HCT116 (cell line): ENCODE data around the gene DGCR6.
"Not testable (repeated sequence)": the region's sequence is repeated elsewhere in the genome, so short reads cannot be mapped to it uniquely, and the experiment has no call there.

Source experiments
- CTCF ChIP-seq, 3 experiments: fragments of 200-600 bp in 1 of 3; sonication (generic) in 1 of 3; IDR thresholded peaks in 2 of 3; conservative IDR thresholded peaks in 1 of 3; 2 replicates each; pipeline ENCODE4 v1.5.1; 2012 to 2017; ENCODE audit warnings: low read depth in 2 of 3, low read length in 2 of 3, antibody characterized with exemption in 1 of 3, borderline replicate concordance in 1 of 3, control low read depth in 1 of 3, mild to moderate bottlenecking in 1 of 3, mixed read lengths in 1 of 3, mixed run types in 1 of 3, moderate library complexity in 1 of 3; ENCODE audit not compliant: insufficient read depth in 1 of 3
- EGR1 ChIP-seq: IDR thresholded peaks from 2 replicates; pipeline ENCODE4 v1.6.1; 2012; ENCODE audit warnings: low read depth
- ELF1 ChIP-seq: IDR thresholded peaks from 2 replicates; pipeline ENCODE4 v1.6.1; 2012; ENCODE audit warnings: low read depth, borderline replicate concordance
- EZH2 ChIP-seq: fragments of 200-600 bp; sonication (generic); IDR thresholded peaks from 2 replicates; pipeline ENCODE4 v1.6.1; 2017; ENCODE audit warnings: antibody characterized with exemption, mixed run types
- JUND ChIP-seq: IDR thresholded peaks from 2 replicates; pipeline ENCODE4 v1.6.1; 2012
- MAX ChIP-seq: IDR thresholded peaks from 2 replicates; pipeline ENCODE4 v1.6.1; 2012
- POLR2A ChIP-seq: IDR thresholded peaks from 2 replicates; pipeline ENCODE4 v1.7.0; 2011; ENCODE audit warnings: borderline replicate concordance; ENCODE audit not compliant: insufficient read depth, insufficient read length; ENCODE audit errors: extremely low read depth
- POLR2AphosphoS5 ChIP-seq: IDR thresholded peaks from 2 replicates; pipeline ENCODE4 v1.6.1; 2011; ENCODE audit warnings: mild to moderate bottlenecking, low read depth, low read length, moderate library complexity
- RAD21 ChIP-seq: IDR thresholded peaks from 2 replicates; pipeline ENCODE4 v1.6.1; 2012; ENCODE audit warnings: low read depth, mild to moderate bottlenecking
- SP1 ChIP-seq: IDR thresholded peaks from 2 replicates; pipeline ENCODE4 v1.6.1; 2012; ENCODE audit warnings: low read depth
- ZNF274 ChIP-seq: fragments of 200-500 bp; sonication (Bioruptor generic); IDR thresholded peaks from 2 replicates; pipeline ENCODE4 v1.6.1; 2014; ENCODE audit warnings: mild to moderate bottlenecking, low read depth, low read length, inconsistent platforms

GRCh38 chr22:18953128-18953527 is 47.0 kb downstream of the DGCR6 start:
- TF ChIP-seq ZNF274; CTCF (IDR thresholded peaks at IDR 0.05 in 2 of 3, conservative IDR thresholded peaks at IDR 0.05 in 1 of 3; ENCODE audit: borderline replicate concordance in 1 of 3, insufficient read depth in 1 of 3, low read depth in 2 of 3, low read length in 2 of 3); POLR2AphosphoS5; MAX; RAD21; POLR2A; SP1; EGR1; JUND; ELF1; EZH2: not testable (repeated sequence)
